Activated CD4-positive, CD25-positive, alpha-beta regulatory T cell treated with anti-CD3 and anti-CD28 coated beads, Interleukin-2, amount 50 U/mL, for 72 hours (primary cell): ENCODE results near the gene UGT1A8.

Source experiments
- DNase-seq: peaks from one replicate; pipeline ENCODE4 v3.0.0; 2021

Gene UGT1A8

DNA sequence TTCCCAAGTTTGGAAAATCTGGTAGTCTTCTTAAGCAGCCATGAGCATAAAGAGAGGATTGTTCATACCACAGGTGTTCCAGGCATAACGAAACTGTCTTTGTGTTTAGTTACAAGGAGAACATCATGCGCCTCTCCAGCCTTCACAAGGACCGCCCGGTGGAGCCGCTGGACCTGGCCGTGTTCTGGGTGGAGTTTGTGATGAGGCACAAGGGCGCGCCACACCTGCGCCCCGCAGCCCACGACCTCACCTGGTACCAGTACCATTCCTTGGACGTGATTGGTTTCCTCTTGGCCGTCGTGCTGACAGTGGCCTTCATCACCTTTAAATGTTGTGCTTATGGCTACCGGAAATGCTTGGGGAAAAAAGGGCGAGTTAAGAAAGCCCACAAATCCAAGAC is 154.7 kb downstream of the UGT1A8 start:
- no peak for DNase-seq

- DNase-seq = no peak
These were observed 155.2 kb downstream of the UGT1A8 start for GRCh38 chr2:233772583-233772982.

DNA sequence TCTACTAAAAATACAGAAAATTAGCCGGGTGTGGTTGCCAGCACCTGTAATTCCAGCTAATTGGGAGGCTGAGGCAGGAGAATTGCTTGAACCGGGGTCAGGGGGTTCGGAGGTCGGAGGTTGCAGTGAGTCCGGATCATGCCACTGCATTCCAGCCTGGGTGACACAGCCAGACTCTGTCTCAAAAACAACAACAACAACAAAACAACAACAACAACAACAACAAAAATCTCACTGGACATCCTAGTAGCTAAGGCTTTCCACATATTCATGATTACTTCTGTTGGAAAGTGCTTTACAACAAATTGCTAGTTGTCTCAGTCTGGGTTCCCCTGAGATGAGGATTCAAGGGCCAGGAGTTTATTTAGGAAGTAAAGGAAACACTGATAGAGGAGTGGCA is 156.4 kb downstream of the UGT1A8 start:
- DNase-seq = no peak

DNA sequence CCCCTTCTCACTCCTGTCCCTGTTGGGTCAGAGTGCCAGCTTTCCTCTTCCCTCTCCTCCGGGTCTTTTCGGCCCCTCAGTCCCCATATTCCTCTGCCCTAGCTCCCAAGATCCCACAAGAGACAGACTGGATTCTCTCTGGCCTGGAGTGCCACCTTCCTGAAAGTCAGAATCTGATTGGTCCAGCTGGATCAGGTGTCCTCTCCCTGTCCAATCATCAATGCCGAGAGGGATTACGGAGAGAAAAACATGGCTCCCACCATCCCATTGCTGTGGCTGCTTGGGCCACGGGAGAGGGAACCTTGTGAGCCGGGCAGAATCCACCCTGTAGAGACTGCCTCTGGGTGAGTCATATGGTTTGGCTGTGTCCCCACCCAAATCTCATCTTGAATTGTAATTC is 158.0 kb downstream of the UGT1A8 start:
- DNase-seq = no peak

- no peak for DNase-seq
These were observed 160.6 kb downstream of the UGT1A8 start, which contains the start of gene MROH2A for GRCh38 chr2:233778030-233778429. Gene MROH2A (plus strand): TSS chr2:233778330. CDS start chr2:233779359, 1,029 bp downstream.

DNA sequence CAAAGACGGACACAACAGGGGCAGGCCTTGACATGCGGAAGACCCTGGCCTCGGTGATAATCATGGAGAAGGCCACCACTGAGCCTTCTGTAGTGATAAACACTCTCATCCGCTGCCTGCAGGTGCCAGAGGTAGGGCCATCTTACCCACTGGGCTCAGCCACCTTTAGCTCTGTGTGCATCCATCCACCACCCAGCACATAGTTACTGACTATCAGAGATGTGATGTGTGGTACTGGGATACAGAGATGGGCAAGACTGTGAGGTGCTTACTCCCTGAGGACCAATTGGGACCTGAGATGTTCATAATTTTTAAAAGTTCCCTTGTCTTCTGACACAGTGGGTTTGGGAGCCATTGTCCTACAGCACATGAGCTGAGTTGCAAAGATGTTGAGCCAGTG is 162.3 kb downstream of the UGT1A8 start:
- no peak for DNase-seq

DNA sequence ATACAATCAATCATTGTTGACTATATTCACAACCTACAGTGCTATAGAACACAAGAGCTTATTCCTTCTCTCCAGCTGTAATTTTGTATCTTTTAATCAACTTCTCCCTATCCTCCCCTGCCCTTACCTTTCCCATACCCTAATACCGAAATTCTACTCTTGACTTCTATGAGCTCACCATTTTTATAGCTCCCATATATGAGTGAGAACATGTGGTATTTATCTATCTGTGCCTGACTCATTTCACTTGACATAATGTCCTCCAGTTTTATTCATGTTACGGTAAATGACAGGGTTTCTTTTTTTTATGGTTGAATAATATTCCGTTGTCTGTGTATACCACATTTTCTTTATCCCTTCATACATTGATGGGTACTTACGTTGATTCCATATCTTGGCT is 163.3 kb downstream of the UGT1A8 start:
- DNase-seq = no peak

GRCh38 chr2:233789554-233789953 is 172.1 kb downstream of the UGT1A8 start:
- peak; percentile 6 for DNase-seq

DNA sequence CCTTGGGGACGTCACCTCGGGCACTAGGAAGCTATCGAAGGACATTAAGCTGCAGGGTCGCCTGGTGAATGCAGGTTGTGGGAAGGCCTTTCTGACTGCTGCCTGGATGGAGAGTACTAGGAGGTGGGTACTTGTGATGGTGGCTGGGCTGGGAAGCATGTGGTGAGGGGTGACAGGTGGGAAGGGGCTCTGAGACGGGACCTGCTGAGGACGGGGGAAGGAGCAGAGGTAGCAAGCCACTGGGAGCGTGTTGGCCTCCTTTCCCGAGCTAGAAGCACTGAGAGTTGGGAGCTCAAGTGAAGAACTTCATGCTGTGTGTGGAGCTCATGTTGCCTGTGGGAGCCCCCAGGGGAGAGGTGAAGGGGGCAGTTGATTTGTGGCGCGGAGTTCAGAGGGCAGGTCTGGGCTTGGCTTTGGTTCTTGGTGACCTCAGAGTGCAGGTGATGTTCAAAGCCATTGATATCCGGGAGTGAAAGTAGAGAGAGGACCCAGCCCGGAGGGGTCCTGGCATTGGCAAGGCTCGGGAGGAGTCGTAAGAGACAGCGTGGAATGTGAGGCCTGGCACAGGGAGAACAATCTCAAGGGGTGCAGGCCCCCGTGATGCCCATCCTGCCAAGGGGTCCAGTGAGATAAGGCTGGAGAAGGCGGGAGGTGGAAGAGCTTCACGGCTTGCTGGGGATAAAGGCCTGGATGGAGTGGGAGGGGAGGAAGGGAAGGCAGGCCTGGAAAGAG is 173.9 kb downstream of the UGT1A8 start:
- peak; percentile 17 for DNase-seq

- peak; percentile 11 for DNase-seq
These were observed 174.5 kb downstream of the UGT1A8 start for GRCh38 chr2:233791883-233792329.

GRCh38 chr2:233792720-233793119 is 175.3 kb downstream of the UGT1A8 start:
- no peak for DNase-seq

- DNase-seq = peak; percentile 20
These were observed 176.2 kb downstream of the UGT1A8 start for GRCh38 chr2:233793465-233794127.

- peak; percentile 29 for DNase-seq
These were observed 176.8 kb downstream of the UGT1A8 start for GRCh38 chr2:233794128-233794658.

DNA sequence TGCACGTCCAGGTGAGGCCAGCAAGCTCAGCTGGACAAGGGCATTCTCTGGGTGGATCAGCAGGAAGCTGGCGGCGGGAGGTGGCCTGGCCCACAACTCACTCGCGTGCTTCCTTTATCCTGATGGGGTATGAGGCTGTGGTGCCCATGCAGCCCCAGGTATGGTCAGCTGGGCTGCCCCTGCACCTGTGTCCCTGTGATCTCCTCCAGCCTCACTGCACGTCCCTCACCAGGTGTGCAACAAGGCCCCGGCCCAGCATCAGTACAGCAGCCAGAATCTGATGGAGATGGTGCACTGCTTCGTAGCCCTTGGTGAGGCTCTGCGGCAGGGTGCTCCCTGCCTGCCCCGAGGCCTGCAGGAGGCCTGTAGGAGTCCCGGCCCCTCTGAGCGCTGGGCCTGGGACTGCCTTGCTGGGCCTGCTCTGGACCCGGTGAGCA is 178.3 kb downstream of the UGT1A8 start:
- DNase-seq = peak; percentile 19

DNA sequence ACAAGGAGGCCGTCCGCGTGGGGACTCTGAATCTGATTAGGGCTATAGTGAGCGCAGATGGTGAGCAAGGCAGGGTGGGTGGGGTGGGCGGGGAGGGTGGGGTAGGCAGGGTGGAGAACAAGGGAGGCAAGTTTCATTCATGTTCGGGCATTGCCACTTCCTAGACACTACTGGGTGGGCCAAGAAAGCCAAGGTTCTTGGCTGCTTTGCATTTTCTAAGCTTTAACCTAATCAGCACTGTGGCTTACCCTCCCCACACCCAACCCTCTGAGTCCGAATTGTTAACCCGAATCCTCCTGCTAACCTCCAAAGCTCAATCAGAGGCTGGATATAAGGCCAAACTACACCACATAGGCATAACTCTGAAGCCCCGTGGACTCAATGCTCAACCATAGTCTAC is 178.8 kb downstream of the UGT1A8 start:
- DNase-seq = no peak

GRCh38 chr2:233798335-233799086 is 181.1 kb downstream of the UGT1A8 start:
- no peak for DNase-seq

DNA sequence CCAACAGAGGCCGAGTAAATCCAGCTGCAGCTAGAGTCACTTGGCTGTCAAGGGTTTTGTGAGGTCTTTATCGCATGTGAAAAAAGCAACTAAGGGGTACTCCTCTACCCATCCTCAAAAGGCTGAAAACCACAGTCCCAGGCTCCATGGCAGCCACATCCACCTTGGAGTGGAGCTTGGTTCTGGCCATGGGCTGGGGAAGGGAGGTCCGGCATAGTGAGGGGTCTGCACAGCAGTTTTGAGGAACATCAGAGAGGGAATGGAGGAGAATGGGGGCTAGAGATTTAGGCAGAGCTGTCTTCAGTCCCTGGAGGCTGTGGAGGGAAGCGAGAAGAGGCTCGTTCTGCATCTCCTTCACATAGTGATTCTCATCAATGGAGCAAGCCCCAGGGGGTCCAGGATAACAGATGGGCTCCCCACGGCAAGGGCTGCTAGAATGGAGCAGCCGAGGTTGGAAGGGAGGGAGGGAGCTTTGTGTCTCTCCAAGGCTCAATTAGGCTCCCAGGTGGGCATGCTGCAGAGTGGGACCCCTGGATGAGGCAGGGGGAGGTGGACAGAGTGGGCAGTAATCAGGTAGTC is 181.7 kb downstream of the UGT1A8 start:
- peak; percentile 6 for DNase-seq

DNA sequence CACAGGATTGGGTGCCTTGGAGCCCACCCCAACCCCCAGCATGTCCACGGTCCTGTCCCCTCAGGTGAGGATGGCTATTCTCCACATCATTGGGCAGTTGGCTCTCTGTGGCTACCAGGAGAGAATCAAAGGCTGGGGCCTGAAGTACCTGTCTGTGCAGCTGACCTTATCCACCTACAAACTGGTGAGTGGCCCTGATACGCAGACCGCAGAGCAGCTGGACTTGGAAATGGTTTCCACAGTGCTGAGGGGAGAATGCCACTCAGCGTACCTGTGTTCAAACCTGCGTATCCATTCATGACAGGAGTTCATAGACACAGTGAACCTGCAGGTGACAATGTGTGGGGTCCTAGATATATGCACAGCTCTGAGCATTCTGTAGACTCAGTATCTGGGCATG is 182.3 kb downstream of the UGT1A8 start:
- no peak for DNase-seq

DNA sequence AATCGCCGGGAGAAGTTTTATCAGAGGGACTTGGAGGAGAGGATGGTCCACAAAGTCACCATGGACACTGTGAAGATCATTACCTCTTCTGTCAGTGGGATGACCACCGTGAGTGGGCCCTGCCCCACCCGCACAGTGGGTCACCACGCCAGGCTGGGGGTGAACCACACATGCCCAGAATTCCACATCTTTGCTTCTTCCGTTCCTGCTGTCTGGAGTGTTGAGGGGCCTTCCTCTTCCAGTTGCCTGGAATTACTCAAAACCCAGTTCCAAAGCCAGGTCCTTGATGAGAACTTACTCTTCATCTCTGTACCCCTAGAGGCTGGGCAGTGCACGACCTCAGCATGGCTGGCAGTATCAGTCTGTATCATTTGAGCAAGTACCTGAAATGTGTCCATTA is 182.8 kb downstream of the UGT1A8 start:
- no peak for DNase-seq

DNA sequence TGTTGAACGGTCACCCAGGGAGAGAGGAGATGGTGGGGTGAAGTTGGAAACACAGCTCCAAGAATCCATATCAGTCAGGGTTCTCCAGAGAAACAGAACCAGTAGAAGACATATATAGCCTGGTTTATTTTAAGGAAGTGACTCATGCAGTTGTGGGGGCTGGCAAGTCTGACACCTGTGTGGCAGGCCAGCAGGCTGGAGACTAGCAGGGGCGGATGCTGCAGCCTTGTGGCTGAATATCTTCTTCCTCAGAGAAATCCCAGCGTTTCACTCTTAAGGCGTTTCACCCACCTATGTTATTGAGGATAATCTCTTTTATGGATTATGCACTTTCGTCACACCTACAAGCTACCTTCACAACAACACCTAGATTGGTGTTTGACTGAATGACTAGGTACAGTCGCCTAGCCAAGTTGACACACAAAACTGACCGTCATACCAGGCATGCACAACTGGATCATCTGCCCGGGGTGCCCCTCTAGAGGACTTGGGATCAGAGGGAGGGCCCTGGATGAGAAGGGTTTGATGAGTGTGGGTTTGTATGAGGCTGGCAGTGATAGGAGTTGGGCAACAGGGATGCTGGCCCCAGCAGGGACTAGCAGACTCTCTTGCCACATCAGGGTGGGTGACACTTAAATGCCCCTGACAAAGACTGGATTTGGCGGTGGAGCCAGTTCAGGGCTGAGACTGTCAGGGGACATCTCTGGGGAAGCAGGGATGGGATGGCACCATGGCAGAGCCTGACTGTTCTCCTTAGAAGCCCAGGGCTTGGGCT is 184.1 kb downstream of the UGT1A8 start:
- peak; percentile 19 for DNase-seq

DNA sequence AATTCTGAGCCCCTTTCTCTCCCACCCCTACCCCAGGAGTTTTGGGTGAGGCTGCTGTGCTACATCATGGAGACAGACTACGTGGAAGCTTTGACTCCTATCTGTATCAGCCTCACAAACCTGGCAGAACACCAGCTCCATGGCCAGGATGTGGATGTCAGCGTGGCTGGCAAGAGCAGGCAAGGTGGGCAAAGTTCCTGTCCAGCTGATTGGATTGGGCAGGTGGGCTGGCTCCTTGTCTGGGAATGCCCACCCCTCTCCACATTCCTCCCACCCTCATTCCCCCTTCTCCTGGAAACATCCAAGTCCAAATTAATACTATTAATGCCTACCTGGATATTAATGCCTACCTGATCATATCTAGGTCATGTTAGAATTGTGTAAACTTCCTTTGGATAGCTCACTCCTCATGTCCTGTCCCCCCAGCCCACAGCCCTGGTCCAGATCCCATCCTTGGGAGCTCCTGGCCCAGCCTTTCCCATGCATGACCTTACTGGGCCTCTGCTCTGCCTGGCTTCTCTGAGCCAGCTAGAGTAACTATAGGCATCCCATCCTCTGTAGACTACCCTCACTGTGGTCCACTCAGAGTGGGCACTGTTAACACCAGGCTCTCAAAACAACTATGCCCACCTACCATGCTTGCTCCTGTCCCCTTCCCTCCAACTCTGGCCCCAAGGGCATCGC is 184.8 kb downstream of the UGT1A8 start:
- DNase-seq = peak; percentile 9
